Endothelial cell (in vitro differentiated cells): ENCODE measurements around the gene OR8B8. TPM values are rescaled to one million over a fixed set of nuclear protein-coding genes. Genes with fewer than 3 reads are reported as not detected.
A peak's percentile ranks its signal among the peaks of the same experiment; 100 is the strongest.

Source experiments
- DNase-seq: peaks from one replicate; pipeline ENCODE4 v3.0.0; 2021; ENCODE audit warnings: low spot score
- H3K27ac Mint-ChIP-seq: one replicate; pipeline ENCODE4 v1.8.0; 2021; ENCODE audit warnings: mixed read lengths, inconsistent platforms; ENCODE audit not compliant: unreplicated experiment
- H3K27me3 Mint-ChIP-seq: one replicate; pipeline ENCODE4 v1.8.0; 2021; ENCODE audit warnings: mild to moderate bottlenecking, moderate library complexity, mixed read lengths, inconsistent platforms; ENCODE audit not compliant: unreplicated experiment
- H3K36me3 Mint-ChIP-seq: one replicate; pipeline ENCODE4 v1.8.0; 2021; ENCODE audit warnings: mild to moderate bottlenecking, low read depth, mixed read lengths, inconsistent platforms; ENCODE audit not compliant: unreplicated experiment
- H3K4me1 Mint-ChIP-seq: one replicate; pipeline ENCODE4 v1.8.0; 2021; ENCODE audit warnings: mild to moderate bottlenecking, mixed read lengths, inconsistent platforms; ENCODE audit not compliant: unreplicated experiment
- H3K4me3 Mint-ChIP-seq: one replicate; pipeline ENCODE4 v1.8.0; 2021; ENCODE audit warnings: mild to moderate bottlenecking, mixed read lengths, inconsistent platforms; ENCODE audit not compliant: unreplicated experiment
- H3K9me3 Mint-ChIP-seq: one replicate; pipeline ENCODE4 v1.8.0; 2021; ENCODE audit warnings: mixed read lengths, inconsistent platforms; ENCODE audit not compliant: unreplicated experiment
- total RNA-seq: library from RNA; stranded (reverse); fragmentation: NEBNext Ultra II Directional; extraction: Animal tissue kit (Norgen Biotek cat#: 25700); gene quantifications from one replicate; pipeline ENCODE4 v1.2.1, GENCODE V29; 2021; ENCODE audit not compliant: unreplicated experiment
- TF ChIP-seq, protein P1 (sequence below): fragments of 200-600 bp; sonication (generic); IDR thresholded peaks from one replicate; pipeline ENCODE4 v1.5.0; 2021; ENCODE audit warnings: antibody characterized with exemption; ENCODE audit not compliant: unreplicated experiment

OR8B8 gene
- total RNA-seq, 1 donor from 2014 or later, result 0.28 TPM

DNA sequence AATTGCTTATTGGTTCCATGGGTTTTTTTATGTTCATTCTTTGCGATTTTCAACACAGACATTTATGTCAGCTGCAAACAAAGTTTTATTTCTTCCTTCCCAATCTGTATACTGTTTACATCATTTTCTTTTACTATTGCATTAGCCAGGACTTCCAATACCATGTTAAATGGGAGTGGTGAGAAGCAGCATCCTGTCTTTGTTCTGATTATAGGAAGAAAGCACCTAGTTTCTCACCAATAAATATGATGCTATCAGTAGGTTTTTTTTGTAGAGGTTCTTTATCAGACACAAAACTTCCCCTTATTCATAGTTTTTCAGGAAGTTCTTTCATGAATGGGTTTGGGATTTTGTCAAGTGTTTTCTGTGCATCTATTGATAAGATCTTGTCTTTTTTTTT, 28.0 kb upstream of the OR8B8 start:
- no peaks in the 10 kb centered on the region for H3K9me3 Mint-ChIP-seq
- peaks cover 65% of the 10 kb centered on the region for H3K4me1 Mint-ChIP-seq
- DNase-seq, result no peak
- peak overlapping the region; percentile 76 for H3K27ac Mint-ChIP-seq
- TF ChIP-seq, protein P1, sequence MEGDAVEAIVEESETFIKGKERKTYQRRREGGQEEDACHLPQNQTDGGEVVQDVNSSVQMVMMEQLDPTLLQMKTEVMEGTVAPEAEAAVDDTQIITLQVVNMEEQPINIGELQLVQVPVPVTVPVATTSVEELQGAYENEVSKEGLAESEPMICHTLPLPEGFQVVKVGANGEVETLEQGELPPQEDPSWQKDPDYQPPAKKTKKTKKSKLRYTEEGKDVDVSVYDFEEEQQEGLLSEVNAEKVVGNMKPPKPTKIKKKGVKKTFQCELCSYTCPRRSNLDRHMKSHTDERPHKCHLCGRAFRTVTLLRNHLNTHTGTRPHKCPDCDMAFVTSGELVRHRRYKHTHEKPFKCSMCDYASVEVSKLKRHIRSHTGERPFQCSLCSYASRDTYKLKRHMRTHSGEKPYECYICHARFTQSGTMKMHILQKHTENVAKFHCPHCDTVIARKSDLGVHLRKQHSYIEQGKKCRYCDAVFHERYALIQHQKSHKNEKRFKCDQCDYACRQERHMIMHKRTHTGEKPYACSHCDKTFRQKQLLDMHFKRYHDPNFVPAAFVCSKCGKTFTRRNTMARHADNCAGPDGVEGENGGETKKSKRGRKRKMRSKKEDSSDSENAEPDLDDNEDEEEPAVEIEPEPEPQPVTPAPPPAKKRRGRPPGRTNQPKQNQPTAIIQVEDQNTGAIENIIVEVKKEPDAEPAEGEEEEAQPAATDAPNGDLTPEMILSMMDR, result no peak
- no peak overlapping the region for H3K4me3 Mint-ChIP-seq
- H3K27me3 Mint-ChIP-seq, result peaks cover 3% of the 10 kb centered on the region
- no peaks in the 10 kb centered on the region for H3K36me3 Mint-ChIP-seq

DNA sequence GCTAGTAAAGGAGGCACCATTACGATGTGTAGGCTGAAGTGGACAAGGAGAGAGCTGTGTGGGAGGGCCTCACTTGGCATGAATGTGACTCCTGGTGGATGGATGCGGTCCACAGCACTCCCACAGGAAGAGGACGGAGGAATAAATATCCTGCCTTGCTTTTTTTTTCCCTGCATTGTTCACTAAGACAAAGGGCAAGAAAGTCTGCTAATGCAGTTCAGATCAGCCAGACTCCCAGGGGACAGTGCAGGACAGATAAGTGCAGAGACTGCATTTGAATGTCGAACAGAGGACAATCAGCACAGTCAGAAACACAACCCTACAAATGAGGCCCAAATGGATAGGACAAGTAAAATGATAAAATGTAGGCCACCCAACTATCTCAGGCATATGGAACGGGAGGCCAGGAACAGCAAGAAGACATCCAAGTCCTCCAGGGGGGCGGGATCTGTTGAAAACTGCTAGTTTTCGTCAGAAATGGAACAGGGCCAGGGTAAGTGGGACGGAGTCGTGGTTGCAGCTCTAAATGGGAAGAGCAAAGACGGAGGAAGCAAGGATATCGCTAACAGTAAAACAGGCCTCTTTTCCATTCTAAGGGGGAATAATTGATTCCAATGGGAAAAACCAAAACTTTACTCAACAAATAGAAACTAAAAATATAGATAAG, 25.2 kb upstream of the OR8B8 start:
- peak; percentile 38 for DNase-seq
- Mint-ChIP-seq H3K4me3 (no peak overlapping the region), H3K4me1 (peaks cover 65% of the 10 kb centered on the region), H3K27me3 (peaks cover 4% of the 10 kb centered on the region), H3K9me3 (no peaks in the 10 kb centered on the region), H3K27ac (peak overlapping the region; percentile 97), H3K36me3 (no peaks in the 10 kb centered on the region)
- TF ChIP-seq, protein P1, result no peak

DNA sequence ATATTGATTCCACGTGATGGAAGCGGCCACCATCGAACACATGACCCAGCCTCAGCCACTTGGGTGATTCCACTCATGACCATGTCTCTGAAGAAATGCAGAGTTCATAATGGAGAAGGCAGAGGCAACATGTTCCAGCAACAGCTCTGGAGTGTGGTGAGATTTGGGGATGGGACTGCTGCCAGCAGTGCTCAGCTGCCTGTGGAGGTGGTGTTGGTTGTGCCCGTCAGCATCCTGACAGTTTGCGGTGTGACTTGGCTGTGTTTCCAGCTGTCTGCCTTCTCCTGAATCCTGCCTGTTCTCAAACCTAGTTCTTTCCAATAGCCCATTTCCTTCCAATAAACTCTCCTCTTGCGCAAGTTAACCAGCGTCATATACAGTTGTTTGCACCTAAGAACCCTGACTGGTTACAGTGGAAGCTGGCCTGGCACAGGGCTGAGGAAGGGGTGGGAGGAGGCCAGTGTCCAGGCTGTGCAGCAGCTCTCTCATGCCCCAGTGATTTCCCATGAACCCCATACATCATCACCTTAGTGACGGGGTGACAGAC, 22.0 kb upstream of the OR8B8 start:
- TF ChIP-seq, protein P1, result no peak
- no peak for DNase-seq
- no peaks in the 10 kb centered on the region for H3K36me3 Mint-ChIP-seq
- no peak overlapping the region for H3K4me3 Mint-ChIP-seq
- H3K4me1 Mint-ChIP-seq, result peaks cover 60% of the 10 kb centered on the region
- peak overlapping the region; percentile 21 for H3K27ac Mint-ChIP-seq
- no peaks in the 10 kb centered on the region for H3K9me3 Mint-ChIP-seq
- H3K27me3 Mint-ChIP-seq, result peaks cover 1% of the 10 kb centered on the region

DNA sequence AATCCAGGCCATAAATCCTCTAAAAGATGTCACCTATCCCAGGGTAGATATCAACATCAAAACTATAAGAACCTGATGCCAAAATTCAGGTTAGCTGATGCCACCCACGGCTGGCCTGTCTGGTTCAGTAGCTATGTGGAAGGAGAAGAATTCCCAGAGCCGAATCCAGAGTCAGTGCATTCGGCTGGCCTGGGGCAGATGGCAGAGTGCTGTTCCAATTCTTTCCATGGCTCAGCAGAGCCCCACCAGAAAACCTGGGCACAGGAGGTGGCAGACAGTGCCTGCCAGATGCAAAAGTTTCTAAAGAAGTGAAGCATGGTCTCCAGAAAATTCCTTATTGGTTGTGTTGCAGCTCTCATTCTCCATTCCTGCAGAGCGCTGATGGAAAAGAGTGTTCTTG, 19.9 kb upstream of the OR8B8 start:
- Mint-ChIP-seq H3K4me3 (no peak overlapping the region), H3K9me3 (no peaks in the 10 kb centered on the region), H3K27ac (no peak overlapping the region), H3K27me3 (peaks cover 1% of the 10 kb centered on the region), H3K36me3 (no peaks in the 10 kb centered on the region), H3K4me1 (peaks cover 71% of the 10 kb centered on the region)
- TF ChIP-seq, protein P1, result no peak
- DNase-seq, result no peak

DNA sequence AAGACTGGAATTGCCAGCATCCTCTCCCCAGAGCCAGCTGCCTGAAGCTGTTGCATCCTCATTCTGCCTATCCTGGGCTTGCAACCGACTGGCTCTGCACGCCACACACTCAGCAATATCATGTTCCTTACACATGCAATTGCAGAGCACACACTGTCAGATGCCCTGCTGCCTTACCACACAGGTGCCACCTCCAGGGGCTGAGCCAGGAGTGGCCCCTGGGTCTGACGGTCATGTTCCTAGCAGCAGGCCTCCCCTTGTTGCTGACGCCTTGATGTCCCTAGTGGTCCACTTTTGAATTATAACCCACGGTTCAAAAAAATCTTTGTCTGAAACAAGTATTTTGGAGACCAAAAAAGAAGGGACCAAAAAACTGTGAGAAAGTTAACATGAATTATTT, 18.5 kb upstream of the OR8B8 start:
- TF ChIP-seq, protein P1, result no peak
- H3K9me3 Mint-ChIP-seq, result no peaks in the 10 kb centered on the region
- H3K27ac Mint-ChIP-seq, result peak overlapping the region; percentile 52
- H3K27me3 Mint-ChIP-seq, result peaks cover 3% of the 10 kb centered on the region
- DNase-seq, result no peak
- H3K4me3 Mint-ChIP-seq, result no peak overlapping the region
- peaks cover 57% of the 10 kb centered on the region for H3K4me1 Mint-ChIP-seq
- no peaks in the 10 kb centered on the region for H3K36me3 Mint-ChIP-seq
